GM12801 (cell line): ENCODE data around the gene TANC1.

Experiments
- TF ChIP-seq, protein P1 (sequence below): IDR thresholded peaks from one replicate; pipeline ENCODE4 v1.5.1; 2011; ENCODE audit warnings: control low read depth; ENCODE audit not compliant: insufficient read length; ENCODE audit errors: extremely low read depth

Gene TANC1

DNA sequence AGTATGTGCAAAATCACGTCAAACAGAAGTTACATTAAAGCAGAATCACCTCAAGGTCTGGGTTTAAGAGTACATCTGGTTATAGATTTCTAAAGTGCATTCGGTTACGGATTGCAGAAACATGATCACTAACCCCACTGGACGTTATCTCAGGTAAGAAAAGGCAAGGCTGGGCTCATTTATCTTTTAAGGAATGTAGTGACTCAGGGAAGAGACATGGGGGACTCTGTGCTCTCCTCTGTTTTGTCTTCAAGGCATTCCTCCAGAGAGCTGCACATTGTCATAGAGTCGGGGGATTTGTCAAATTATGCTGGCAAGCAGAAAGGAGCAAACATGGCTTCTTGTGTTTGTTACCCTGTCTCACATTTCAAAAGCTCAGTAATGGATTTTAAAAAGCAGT, 303.7 kb downstream of the TANC1 start:
- TF ChIP-seq, protein P1, sequence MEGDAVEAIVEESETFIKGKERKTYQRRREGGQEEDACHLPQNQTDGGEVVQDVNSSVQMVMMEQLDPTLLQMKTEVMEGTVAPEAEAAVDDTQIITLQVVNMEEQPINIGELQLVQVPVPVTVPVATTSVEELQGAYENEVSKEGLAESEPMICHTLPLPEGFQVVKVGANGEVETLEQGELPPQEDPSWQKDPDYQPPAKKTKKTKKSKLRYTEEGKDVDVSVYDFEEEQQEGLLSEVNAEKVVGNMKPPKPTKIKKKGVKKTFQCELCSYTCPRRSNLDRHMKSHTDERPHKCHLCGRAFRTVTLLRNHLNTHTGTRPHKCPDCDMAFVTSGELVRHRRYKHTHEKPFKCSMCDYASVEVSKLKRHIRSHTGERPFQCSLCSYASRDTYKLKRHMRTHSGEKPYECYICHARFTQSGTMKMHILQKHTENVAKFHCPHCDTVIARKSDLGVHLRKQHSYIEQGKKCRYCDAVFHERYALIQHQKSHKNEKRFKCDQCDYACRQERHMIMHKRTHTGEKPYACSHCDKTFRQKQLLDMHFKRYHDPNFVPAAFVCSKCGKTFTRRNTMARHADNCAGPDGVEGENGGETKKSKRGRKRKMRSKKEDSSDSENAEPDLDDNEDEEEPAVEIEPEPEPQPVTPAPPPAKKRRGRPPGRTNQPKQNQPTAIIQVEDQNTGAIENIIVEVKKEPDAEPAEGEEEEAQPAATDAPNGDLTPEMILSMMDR: no peak

DNA sequence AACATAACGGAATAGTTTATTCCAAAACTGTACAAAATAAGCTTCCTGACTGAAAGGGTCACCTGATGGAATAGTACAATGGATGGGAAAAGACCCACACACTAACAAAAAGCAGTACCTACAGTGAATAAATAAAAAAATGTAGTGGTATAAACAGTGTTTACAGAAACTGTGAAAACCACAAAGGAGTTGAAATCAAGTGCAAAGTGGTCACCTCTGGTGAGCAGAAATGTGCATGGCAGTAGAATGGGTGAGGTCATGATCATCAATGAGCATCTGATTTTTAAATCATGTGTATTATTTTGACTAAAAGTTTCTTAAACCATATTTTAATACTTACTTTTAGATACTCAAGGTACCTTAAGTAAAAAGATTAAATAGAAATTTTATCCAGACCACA, 306.7 kb downstream of the TANC1 start:
- TF ChIP-seq, protein P1: no peak

DNA sequence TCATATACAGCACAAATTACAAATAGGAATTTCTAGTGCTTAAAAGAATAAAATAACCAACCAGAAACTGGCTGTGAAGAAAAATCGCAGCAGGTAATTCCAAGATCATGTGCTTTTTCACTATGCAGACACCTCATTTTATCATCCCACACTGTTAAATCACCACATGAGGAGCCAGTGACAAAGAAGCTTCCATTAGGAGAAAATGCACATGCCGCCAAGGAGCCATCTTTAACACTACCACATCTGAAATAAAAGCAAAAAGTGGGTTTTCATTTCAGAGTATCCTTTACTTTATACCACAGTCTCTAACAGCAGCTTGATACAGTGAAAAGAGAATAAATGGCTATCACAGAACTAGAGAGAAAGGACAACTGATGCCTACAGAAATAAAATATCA, 311.3 kb downstream of the TANC1 start:
- TF ChIP-seq, protein P1: no peak

DNA sequence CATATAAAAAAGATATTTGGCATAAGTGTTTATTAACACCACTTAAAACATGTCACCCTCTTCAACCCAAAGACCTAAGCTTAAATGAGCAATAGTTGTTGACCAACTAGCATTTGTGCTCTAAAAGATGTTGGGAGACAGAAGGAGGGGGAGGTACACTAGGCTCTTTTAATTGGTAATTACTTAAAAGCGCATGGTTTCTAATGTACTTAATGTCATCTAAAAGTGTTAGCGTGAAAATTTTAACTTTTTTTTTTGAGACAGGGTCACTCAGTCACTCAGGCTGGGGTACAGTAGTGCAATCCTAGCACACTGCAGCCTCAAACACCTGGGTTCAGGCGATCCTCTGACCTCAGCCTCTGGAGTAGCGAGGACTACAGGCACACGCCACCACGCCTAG, 312.6 kb downstream of the TANC1 start:
- TF ChIP-seq, protein P1: no peak
